Glomerular endothelial cell (primary cell): Measurements from ENCODE around the gene EEF2. TPM values are rescaled to one million over a fixed set of nuclear protein-coding genes. Genes with fewer than 3 reads are reported as not detected.

Experiments
- DNase-seq: peaks from one replicate; pipeline ENCODE4 v3.0.0-alpha.2; 2011; ENCODE audit warnings: low read depth, low spot score; ENCODE audit errors: extremely low read depth
- total RNA-seq: library from RNA; depleted of rRNA; stranded (reverse); fragments of >200 nt; gene quantifications from 2 replicates; pipeline ENCODE4 v1.2.3, GENCODE V29; 2015

The EEF2 gene
- total RNA-seq, 1 donor from 2014 or later, result 1,981 TPM

DNA sequence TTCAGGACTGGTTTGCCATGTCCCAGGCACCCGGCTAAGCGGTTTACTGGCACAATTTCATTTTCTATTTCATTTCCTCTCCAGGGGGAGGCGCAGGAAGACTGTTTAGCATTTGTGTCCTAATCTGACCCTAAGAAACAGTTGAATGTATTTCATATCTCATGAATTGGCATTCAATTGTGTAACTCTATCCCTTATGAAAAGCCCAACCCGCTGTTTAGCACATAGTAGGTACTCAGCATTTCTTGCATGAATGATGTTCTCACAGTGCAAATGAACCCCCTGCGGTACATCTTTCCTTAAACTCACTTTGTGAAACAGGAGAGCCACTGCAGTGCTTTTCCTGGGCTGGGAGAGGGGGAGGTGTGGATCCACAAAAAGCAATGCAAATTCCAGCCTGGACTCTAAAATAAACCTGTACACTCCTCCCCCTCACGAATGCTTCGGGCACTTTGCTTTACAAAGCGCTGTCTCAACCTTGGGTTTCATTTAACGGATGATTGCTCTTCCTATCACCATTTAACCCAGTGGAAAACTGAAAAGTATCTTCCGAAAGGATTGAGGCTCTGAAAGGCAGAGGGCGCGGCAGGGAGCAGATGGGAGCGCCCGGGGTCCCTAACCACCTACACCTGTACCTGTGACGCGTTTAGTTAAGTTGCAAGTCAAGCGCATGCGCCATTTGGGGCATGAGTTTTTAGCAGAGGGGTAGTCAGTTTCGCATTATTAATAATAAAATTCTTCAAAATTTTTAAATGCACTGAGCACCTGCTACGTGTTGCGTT, 1.2 kb upstream of the EEF2 start:
- no peak for DNase-seq

DNA sequence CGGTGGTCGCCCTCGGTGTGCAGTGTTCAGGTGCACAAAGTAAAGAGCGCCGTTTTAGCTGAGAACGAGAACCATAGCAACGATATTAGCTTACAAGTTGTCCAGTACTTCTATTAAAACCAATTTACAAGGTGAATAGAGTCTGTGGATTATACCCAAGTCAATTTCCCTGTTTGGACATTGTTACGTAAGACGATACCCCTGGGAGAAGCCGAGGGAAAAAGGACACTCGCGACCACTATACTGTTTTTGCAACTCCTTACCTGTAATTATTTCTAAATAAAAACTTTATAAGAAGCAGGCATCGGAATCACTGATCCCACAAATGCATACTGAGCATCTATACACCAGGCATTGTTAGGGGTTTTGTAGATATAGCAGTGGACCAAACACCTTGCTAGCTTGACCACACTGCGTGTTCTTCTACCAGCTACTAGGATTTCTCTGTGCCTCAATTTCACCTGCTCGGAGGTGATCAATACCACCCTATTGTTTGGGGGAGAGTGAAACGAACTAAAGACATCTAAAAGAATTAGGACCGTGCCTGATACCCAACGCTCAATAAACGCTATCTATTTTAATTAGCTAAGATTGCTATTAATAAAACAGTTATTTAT, 488 bp upstream of the EEF2 start:
- DNase-seq, result no peak

DNA sequence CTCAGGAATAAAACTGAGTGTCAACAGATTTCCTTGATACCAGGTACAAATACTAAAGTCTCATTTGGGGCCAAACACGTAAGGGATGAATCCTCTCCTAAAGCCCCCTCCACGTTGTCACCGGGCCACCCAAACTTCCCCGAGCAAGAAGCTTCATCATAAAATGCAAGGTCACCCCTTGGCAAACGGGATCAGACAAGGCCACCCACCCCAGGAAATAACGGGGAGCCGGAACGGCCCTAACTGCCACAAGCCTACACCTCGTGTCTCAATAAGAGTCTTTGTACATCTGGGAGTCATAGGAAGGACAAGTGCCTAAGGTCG, 717 bp downstream of the EEF2 start:
- DNase-seq, result no peak

DNA sequence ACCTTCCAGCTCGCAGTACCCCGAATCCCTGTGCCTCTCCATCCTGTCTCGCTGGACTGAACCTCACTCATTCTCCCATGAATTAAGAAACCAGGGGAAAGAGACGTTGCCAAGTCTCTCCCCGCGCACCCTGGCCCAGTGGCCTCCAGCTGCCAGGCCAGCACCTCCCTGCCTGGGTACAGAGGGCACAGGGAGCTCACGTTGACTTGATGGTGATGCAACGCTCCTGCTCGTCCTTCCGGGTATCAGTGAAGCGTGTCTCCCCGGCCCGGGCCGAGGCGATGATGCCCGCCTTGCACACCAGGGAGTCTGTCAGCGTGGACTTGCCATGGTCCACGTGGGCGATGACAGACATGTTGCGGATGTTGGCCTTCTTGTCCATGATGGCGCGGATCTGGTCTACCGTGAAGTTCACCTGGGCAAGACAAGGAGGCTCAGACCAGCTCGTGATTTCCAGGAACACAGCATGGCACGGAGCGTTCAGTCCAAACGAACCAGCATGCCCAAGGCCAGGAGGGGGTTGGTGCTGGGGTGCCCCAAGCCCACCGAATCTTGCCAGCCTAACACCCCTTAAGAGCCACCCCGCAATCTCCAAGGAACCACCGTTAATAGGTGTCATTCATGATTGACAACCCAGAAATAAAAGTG, 1.2 kb downstream of the EEF2 start:
- DNase-seq, result no peak

DNA sequence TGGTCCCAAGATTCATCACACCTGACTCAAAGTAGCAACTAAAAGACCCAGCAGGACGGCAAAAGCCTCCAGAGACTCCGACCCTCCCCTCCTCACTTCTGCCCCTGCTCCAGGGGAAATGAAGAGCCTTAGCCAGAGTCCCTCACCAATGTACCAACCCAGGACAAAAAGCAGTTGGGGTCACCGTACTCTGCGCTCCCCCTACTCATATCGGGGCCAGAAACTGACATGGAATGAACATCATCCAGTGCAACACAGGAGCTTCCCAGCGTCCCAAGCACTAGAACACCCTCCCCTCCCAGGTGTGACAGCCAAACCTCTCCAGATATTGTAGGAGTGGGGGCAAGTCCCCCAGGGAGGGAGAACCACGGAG, 1.7 kb downstream of the EEF2 start:
- no peak for DNase-seq

DNA sequence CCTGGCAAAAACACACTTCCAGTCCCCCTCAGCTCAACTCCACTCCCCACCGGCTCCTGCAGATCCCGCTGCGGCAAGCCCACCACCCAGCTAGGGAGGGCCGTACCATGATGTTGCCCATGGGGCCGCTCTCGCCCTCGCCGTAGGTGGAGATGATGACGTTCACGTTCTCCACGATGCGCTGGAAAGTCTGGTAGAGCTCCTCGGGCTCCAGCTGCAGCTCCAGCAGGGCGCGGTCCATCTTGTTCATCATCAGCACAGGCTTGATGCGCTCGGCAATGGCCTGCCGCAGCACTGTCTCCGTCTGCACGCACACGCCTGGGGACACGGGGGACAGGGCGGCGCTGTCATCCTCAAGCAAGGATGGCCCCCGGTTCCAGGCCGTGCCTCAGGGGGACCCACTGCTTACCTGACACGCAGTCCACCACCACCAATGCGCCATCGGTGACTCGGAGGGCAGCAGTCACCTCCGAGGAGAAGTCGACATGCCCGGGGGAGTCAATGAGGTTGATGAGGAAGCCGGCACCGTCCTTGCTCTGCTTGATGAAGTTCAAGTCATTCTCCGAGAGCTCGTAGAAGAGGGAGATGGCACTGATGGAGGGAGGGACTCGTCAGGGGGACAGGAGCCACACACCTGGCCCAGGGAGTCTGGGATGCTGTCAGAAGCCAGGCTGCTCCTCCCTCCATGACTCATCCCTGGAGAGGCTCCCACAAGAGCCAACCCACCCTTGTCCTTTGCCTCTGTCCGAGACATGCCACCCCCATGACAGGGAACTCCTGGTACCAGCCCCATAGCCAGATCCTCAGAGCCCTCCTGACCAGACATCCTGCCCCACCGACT, 2.3 kb downstream of the EEF2 start:
- DNase-seq, result no peak

DNA sequence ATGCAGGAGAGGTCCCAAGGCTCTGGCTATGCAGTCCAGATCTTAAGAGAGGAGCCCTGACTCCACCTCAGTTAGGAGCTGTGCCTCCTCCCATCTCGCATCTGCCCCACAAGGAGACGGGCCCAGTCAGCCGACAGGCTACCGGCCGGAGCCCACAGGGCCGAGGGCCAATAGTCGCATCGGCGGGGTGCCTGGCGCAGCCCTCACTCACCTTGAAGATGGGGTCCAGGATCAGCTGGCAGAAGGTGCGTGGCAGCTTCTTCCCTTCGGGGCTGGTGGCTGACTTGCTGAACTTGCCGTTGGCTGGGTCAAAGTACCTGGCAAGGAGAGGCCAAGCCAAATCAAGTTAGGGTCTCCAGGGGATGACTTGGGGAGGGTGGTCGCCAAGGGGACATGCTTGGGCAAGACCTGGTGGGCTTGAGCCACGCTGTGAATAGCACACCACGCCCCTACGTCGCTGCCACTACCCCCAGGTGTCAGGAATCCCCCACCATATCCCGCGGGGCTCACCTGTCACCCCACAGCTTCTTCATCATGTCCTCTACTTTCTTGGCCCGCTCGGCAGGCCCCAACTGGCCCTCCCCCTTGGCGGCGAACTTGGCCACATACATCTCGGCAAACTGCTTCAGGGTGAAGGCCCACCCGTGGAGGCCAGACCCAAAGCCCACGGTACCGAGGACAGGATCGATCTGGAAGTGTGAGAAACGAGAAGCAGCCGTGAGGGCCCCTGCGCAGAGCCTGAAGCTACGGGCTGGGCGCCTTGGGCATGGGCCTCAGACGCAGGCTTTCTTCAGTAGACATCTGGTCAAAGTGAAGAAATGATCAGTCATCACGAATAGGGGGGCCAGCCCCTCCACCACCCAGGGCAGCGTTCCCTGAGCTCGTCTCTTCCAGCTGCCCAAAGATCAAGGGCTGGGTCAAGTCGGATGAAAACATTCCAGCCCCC, 3.3 kb downstream of the EEF2 start:
- DNase-seq, result no peak

DNA sequence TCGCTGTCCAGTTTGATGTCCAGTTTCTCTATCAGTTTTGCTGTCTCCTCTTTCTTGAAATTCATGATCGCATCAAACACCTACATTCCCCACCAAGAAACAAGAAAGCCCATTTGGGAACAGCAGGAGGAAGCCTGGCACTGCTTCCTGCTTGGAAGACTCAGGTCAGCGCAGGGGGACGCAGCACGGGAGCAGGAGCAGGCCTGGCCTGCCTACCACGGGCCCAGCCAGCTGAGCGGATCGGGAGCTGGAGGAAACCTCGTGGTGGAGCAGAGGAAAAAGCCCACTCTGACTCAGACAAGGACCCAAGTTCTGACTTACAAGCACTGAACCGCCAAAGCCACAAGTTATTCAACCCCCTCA, 3.9 kb downstream of the EEF2 start:
- DNase-seq, result no peak

DNA sequence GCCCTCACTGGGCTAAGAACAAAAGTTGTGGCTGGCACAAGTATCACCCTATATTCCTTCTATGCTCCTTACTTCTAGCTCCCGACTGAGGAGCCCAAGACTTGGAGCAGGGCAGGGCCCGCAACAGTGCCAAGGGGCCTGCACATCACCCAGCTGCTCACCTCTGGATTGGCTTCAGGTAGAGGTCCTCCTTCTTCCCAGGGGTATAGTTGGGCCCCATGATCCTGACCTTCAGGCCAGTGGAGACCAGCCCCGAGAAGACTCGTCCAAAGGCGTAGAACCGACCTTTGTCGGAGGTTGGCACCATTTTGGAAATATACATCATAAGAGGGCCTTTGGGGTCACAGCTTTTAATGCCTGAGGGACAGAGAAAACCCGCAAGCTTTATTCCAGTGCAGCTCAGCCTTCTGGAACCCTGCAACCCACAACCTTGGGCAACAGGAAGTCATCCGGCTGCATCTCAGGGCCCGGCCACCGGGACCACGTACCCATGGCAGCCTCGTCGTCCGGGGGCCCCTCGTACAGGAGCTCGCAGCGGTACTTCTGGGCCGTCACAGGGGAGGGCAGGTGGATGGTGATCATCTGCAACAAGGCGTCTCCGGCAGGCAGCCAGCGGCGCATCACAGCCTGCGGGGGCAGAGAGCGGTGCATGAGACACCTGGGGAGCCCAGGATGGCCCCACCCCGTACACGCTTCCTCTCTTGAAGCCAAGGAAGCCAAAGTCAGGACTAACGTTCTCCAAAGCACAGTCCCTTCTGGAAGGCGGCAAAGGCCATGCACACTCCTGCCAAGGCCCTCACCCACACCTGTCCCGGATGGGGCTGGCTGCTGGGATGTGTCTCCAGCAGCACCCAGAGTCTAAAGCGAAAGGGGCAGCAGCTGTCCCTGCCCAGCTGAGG, 4.7 kb downstream of the EEF2 start:
- no peak for DNase-seq

DNA sequence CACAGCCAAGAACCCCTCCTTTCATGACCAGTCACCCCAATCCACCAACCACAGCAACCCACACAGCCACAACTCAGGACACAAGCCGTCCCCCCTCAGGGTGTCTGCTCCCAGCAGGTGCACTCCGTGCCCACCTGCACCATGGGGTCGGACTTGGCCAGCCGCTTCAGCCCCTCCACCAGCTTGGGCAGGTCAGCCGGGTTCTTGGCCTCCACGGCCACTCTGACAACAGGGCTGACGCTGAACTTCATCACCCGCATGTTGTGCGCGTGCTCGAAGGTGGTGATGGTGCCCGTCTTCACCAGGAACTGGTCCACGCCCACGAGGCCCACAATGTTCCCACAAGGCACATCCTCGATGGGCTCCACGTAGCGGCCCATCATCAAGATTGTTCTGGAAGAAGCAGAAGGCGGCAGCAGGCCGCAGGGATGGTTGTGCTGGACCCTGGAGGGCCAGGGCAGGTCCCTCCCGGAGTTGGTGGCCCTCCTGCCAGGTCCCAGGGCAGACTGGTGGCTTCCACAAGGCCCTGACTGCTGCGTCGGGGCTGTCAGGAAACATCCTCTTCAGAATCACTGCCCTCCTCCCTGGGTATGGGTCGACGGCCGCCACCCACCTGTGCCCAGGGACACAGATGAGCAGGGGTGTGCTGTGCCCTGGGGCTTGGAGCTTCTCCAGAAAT, 5.5 kb downstream of the EEF2 start:
- DNase-seq, result no peak

DNA sequence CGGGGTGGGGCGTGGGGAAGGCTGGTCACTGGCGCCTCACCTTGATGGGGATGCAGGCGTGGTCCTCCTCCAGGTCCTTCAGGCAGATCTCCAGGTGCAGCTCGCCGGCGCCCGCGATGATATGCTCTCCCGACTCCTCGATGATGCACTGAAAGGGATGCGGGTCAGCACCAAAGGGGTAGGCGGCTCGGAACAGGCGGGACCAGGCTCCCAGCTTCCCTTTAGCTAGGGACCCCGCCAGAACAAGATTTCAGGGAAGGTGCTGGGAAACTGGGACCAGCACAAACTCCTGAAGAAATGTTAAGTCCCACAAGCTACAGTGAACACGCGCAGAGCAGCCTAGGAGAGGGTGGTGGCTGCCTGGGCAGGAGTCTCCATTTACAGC, 6.0 kb downstream of the EEF2 start:
- no peak for DNase-seq

DNA sequence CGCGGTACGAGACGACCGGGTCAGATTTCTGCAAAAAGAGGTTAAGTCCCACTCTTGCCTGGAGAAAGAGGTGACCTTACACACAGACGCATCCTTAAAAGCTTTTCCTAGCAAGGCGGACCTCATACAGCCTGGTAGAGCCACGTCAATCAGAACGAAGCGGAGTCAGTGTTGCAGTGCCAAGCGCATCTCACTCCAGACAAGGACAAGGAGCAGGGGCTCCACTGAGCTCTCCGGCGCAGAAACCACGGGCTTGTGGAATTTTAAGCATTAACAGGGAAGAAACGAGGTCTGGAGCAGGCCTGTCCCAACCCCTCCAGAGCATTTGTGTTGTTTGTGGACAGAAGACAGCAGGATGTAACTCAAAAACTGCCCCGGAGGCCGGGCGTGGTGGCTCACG, 7.1 kb downstream of the EEF2 start:
- no peak for DNase-seq

DNA sequence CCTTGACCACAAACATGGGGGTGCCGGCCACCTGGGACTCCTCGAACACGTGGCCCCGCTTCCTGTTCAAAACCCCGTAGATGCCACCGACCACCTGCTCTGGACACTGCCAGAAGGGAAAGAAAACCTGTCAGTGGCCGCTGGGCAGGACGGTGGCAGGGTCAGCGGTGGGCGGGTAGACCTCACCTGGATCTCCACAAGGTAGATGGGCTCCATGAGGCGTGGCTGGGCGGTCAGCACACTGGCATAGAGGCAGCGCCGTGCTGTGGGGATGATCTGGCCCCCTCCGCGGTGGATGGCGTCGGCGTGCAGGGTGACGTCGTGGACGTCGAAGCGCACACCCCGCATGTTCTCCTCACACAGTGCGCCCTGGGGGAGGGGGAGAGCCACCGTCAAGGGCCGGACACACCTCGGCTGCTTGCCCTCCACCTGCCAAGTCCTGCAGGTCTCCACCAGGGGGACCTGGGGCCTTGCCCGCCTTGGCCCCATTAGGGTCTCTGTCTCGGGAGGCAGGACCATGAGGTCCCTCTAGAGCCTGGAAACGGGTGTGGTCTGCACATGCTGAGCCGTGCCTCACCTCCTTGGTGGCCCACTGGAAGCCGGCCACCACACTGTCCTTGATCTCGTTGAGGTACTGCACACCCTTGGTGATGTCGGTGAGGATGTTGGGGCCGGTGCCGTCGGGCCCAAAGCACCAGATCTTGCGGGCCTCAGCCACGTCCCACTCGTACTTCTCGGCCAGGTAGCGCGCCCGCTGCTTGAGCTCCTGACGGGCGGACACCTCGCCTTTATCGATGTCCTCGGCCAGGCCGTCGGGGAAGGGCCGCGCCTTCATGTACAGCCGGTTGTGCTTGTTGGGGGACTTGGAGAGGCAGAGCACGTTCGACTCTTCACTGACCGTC, 7.8 kb downstream of the EEF2 start:
- DNase-seq, result no peak

DNA sequence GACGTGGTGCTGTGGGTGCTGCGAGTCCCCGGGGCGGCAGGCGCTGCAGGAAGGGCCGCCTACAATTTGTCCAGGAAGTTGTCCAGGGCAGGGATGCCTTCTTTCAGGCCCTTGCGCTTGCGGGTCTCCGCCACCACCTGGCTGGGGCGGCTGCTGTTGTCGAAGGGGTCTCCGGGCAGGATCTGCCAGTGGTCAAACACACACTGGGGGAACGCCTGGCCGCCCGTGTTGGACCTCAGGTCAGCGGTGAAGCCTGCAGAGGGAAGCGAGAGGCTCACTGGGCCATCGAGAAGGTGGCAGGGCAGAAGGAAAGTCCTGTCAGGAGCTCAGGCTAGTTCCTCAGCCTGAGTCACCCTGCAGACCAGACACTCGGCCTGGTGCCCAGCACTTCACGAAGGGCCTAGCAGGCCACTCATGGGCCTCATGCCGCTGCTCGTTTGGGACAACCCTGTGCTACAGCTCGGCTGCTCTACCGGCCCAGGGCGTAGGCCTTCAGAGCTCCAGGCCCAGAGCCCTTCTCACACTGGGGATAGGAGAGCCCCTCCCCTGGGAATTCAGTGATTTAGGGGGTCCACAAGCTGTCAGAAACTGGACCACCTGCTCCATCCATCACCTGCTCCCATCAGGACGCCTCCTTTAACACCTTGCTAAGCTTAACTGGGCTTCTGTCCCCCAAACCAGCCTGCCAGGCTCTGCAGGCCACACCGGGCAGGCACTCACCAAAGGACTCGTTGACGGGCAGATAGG, 8.6 kb downstream of the EEF2 start:
- DNase-seq, result no peak

DNA sequence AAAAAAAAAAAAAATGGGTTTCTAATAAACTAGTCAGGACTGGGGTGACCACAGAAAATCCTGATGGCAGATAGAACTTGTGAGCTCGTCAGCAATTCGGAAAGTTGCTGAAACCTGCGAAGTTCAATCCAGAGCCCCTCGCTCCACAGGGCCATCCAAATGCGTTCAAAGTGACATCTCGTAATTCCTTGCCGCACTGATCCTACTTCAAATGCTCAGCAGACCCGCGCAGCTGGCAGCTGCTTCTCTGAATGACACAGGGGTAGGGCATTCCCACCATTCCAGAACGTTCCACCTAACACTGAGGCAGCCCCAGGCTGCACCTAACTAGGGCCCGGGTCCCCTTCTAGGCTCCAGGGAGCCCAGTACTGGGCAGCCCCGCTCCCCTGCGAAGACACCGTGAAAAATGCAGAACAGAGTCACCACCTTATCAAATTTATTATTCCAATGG, 9.6 kb downstream of the EEF2 start:
- DNase-seq, result no peak

DNA sequence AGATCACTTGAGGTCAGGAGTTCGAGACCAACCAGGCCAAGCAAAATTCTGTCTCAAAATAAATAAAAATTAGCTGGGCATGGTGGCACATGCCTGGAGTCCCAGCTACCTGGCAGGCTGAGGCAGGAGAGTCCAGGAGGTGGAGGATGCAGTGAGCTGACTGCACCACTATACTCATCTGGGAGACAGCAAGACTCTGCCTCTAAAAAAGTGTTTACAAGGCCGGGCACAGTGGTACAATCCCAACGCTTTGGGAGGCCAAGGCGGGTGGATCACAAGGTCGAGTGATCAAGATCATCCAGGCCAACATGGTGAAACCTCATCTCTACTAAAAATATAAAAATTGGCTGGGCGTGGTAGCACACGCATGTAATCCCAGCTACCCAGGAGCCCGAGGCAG, 10.1 kb downstream of the EEF2 start:
- no peak for DNase-seq
